Embryonic facial prominence (tissue), 1 donor: ENCODE results near the gene PLIN3.
"Not testable (repeated sequence)": the region's sequence is repeated elsewhere in the genome, so short reads cannot be mapped to it uniquely, and the experiment has no call there.

Source experiments
- DNase-seq: peaks from one replicate; pipeline ENCODE4 v3.0.0-alpha.2; 2016; ENCODE audit errors: extremely low spot score

PLIN3 gene

GRCh38 chr19:4867534-4868285 lies at the start of gene PLIN3:
Gene PLIN3 (minus strand): TSS chr19:4867667. CDS start chr19:4861394, 6,273 bp downstream.
- peak; percentile 89 for DNase-seq

GRCh38 chr19:4916292-4917082 lies 49.0 kb upstream of the PLIN3 start:
- no peak for DNase-seq

- DNase-seq, result no peak
These were observed 47.5 kb upstream of the PLIN3 start for GRCh38 chr19:4914736-4915501.

GRCh38 chr19:4913996-4914735 lies 46.7 kb upstream of the PLIN3 start:
- DNase-seq, result no peak

GRCh38 chr19:4911786-4912672 lies 44.6 kb upstream of the PLIN3 start:
- peak; percentile 16 for DNase-seq

GRCh38 chr19:4911314-4911713 lies 43.8 kb upstream of the PLIN3 start:
- DNase-seq, result no peak

GRCh38 chr19:4910594-4911281 lies 43.3 kb upstream of the PLIN3 start:
- DNase-seq, result no peak

GRCh38 chr19:4909897-4910593 lies 42.6 kb upstream of the PLIN3 start:
- peak; percentile 80 for DNase-seq

- DNase-seq, result no peak
These were observed 41.9 kb upstream of the PLIN3 start, which contains the start of gene UHRF1 for GRCh38 chr19:4909156-4909896. Gene UHRF1 (plus strand): TSS chr19:4909501. CDS start chr19:4910886, 1,385 bp downstream.

- DNase-seq, result no peak
These were observed 41.3 kb upstream of the PLIN3 start for GRCh38 chr19:4908781-4909155.

GRCh38 chr19:4908360-4908759 lies 40.9 kb upstream of the PLIN3 start:
- DNase-seq, result no peak

- DNase-seq, result no peak
These were observed 39.5 kb upstream of the PLIN3 start for GRCh38 chr19:4906963-4907362.

GRCh38 chr19:4904481-4904880 lies 37.0 kb upstream of the PLIN3 start:
- no peak for DNase-seq

GRCh38 chr19:4902796-4903195 lies 35.3 kb upstream of the PLIN3 start, which contains the start of gene ARRDC5:
Gene ARRDC5 (minus strand): TSS chr19:4902896. CDS start chr19:4902825, 71 bp downstream.
- DNase-seq, result no peak

- DNase-seq, result not testable (repeated sequence)
These were observed 33.4 kb upstream of the PLIN3 start for GRCh38 chr19:4900879-4901278.

- DNase-seq, result no peak
These were observed 29.7 kb upstream of the PLIN3 start for GRCh38 chr19:4897146-4897545.

GRCh38 chr19:4896372-4896771 lies 28.9 kb upstream of the PLIN3 start:
- DNase-seq, result no peak

GRCh38 chr19:4892962-4893361 lies 25.5 kb upstream of the PLIN3 start:
- not testable (repeated sequence) for DNase-seq
